ENCODE results near the gene RETSAT.

RETSAT gene

DNA sequence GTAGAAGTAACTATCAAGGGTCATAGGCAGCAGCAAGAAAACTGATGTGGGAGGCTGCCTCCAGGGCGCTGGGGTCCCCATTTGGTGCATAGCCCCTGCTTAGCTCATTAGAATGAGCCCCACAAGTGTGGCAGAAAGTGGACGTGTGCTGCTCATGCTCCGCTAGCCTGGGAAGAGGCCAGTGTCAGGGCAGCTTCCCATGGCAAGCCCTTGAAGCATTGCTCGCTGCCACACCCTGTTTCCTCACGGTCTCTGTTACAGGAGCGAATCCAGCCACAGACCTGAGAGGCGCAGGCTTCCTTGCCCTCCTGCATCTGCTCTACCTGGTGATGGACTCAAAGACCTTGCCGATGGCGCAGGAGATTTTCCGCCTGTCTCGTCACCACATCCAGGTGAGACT, 22.8 kb upstream of the RETSAT start:
- Histone ChIP-seq H4K5ac (ENCODE audit: low read length) (no peak overlapping the region), H3K4me2 (ENCODE audit: low read length) (no peak overlapping the region), H2AK5ac (ENCODE audit: low read length) (no peak overlapping the region), H3K27me3 (ENCODE audit: insufficient read depth, low read length, poor library complexity) (no peaks in the 10 kb centered on the region), H3K9ac (ENCODE audit: low read length) (no peak overlapping the region), H3K23ac (ENCODE audit: low read length) (no peak overlapping the region), H3K4me3 (ENCODE audit: low read length) (no peak overlapping the region), H3K79me2 (ENCODE audit: control insufficient read depth, insufficient read depth, low read length) (no peaks in the 10 kb centered on the region), H3K4ac (ENCODE audit: low read depth, low read length) (no peak overlapping the region), H3K18ac (ENCODE audit: low read length) (no peak overlapping the region), H2BK15ac (replicated peaks; ENCODE audit: low read depth) (no peak overlapping the region), H3K56ac (ENCODE audit: low read length) (peak overlapping the region; percentile 43), H2BK5ac (ENCODE audit: low read length) (no peak overlapping the region), H4K8ac (ENCODE audit: low read depth, low read length) (no peak overlapping the region), H3K4me1 (ENCODE audit: control insufficient read depth, low read depth, low read length) (no peaks in the 10 kb centered on the region), H3K27ac (ENCODE audit: low read depth, low read length) (no peak overlapping the region), H3K36me3 (ENCODE audit: control insufficient read depth, insufficient read depth, low read length) (no peaks in the 10 kb centered on the region), H2BK120ac (ENCODE audit: low read depth, low read length) (no peak overlapping the region), H3K79me1 (ENCODE audit: low read length) (no peaks in the 10 kb centered on the region)
- WGBS (ENCODE audit: extremely low coverage, insufficient coverage, low lambda C conversion rate), result no CpG with 5 or more reads among the region's 11 CpGs
- no peak for DNase-seq

DNA sequence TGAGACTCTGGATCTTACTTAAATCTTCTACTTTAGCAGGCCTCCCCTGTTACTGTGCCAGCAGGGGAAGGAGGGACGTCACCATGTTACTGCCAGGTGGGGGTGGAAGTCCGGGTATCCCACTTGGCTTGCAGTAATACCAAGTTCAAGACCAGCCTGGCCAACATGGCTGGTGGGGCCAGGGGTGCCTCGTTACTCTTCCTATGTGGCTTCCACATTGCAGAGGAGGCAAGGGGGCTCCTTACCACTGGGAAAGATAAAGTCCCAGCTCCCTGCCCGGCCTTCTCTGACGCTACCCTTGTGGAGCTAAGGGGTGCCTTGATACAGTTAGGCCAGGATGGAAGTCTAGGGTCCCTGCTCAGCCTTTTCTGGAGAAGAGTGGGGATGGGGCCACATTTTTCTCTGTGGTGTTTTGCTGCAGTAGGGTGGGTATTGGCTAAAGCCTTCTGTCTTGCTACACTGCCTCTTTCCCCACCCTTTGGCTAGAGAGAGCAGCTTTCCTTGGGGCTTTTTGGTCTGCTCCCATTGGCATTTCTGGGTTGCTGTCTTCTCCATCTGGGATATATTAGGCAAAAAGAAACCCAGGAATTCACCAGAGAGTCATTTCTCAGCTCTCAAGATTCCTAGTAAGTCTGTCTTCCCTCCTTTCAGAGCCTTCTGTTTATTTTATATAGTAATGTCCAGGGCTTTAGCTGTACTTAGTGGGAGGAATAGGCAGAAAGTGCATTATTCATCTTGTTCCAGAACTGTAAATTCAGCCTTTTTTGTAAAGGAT, 22.1 kb upstream of the RETSAT start:
- H3K27me3 ChIP-seq (ENCODE audit: insufficient read depth, low read length, poor library complexity), result no peaks in the 10 kb centered on the region
- no peak overlapping the region for H3K4me3 ChIP-seq (ENCODE audit: low read length)
- H2BK120ac ChIP-seq (ENCODE audit: low read depth, low read length), result no peak overlapping the region
- H3K4me1 ChIP-seq (ENCODE audit: control insufficient read depth, low read depth, low read length), result no peaks in the 10 kb centered on the region
- H2BK15ac ChIP-seq (replicated peaks; ENCODE audit: low read depth), result no peak overlapping the region
- no peak overlapping the region for H4K5ac ChIP-seq (ENCODE audit: low read length)
- no peak overlapping the region for H3K56ac ChIP-seq (ENCODE audit: low read length)
- H3K36me3 ChIP-seq (ENCODE audit: control insufficient read depth, insufficient read depth, low read length), result no peaks in the 10 kb centered on the region
- H4K8ac ChIP-seq (ENCODE audit: low read depth, low read length), result no peak overlapping the region
- no peaks in the 10 kb centered on the region for H3K79me1 ChIP-seq (ENCODE audit: low read length)
- DNase-seq, result no peak
- H3K9ac ChIP-seq (ENCODE audit: low read length), result no peak overlapping the region
- H2BK5ac ChIP-seq (ENCODE audit: low read length), result no peak overlapping the region
- no CpG with 5 or more reads among the region's 5 CpGs for WGBS (ENCODE audit: extremely low coverage, insufficient coverage, low lambda C conversion rate)
- no peak overlapping the region for H2AK5ac ChIP-seq (ENCODE audit: low read length)
- no peak overlapping the region for H3K23ac ChIP-seq (ENCODE audit: low read length)
- H3K27ac ChIP-seq (ENCODE audit: low read depth, low read length), result no peak overlapping the region
- no peak overlapping the region for H3K4ac ChIP-seq (ENCODE audit: low read depth, low read length)
- H3K79me2 ChIP-seq (ENCODE audit: control insufficient read depth, insufficient read depth, low read length), result no peaks in the 10 kb centered on the region
- no peak overlapping the region for H3K18ac ChIP-seq (ENCODE audit: low read length)
- no peak overlapping the region for H3K4me2 ChIP-seq (ENCODE audit: low read length)

DNA sequence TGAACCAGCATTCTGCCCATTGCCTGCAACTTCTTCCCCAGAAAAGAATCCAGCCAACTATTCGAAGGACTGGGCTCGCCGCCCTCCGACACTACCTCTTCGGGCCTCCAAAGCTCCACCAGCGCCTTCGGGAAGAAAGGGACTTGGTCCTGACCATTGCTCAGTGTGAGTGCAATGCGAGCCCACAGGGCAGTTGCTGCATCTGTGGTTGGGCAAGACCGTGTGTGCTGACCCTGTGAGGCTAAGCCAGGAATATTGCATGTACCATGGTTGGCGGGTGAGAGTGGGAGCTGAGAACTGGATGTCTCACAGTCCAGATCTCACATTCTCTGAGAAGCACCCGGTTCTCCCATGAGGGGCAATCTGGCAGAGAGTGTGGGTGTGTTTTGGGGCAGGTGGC, 16.7 kb upstream of the RETSAT start:
- Histone ChIP-seq H3K4ac (ENCODE audit: low read depth, low read length) (no peak overlapping the region), H2BK5ac (ENCODE audit: low read length) (no peak overlapping the region), H3K27me3 (ENCODE audit: insufficient read depth, low read length, poor library complexity) (no peaks in the 10 kb centered on the region), H4K5ac (ENCODE audit: low read length) (no peak overlapping the region), H4K8ac (ENCODE audit: low read depth, low read length) (no peak overlapping the region), H2AK5ac (ENCODE audit: low read length) (no peak overlapping the region), H3K36me3 (ENCODE audit: control insufficient read depth, insufficient read depth, low read length) (no peaks in the 10 kb centered on the region), H3K79me1 (ENCODE audit: low read length) (no peaks in the 10 kb centered on the region), H2BK15ac (replicated peaks; ENCODE audit: low read depth) (no peak overlapping the region), H3K4me3 (ENCODE audit: low read length) (no peak overlapping the region), H3K4me1 (ENCODE audit: control insufficient read depth, low read depth, low read length) (no peaks in the 10 kb centered on the region), H3K23ac (ENCODE audit: low read length) (no peak overlapping the region), H3K18ac (ENCODE audit: low read length) (no peak overlapping the region), H3K27ac (ENCODE audit: low read depth, low read length) (no peak overlapping the region), H2BK120ac (ENCODE audit: low read depth, low read length) (no peak overlapping the region), H3K56ac (ENCODE audit: low read length) (no peak overlapping the region), H3K4me2 (ENCODE audit: low read length) (no peak overlapping the region), H3K9ac (ENCODE audit: low read length) (no peak overlapping the region), H3K79me2 (ENCODE audit: control insufficient read depth, insufficient read depth, low read length) (no peaks in the 10 kb centered on the region)
- WGBS (ENCODE audit: extremely low coverage, insufficient coverage, low lambda C conversion rate), result no CpG with 5 or more reads among the region's 11 CpGs
- no peak for DNase-seq

DNA sequence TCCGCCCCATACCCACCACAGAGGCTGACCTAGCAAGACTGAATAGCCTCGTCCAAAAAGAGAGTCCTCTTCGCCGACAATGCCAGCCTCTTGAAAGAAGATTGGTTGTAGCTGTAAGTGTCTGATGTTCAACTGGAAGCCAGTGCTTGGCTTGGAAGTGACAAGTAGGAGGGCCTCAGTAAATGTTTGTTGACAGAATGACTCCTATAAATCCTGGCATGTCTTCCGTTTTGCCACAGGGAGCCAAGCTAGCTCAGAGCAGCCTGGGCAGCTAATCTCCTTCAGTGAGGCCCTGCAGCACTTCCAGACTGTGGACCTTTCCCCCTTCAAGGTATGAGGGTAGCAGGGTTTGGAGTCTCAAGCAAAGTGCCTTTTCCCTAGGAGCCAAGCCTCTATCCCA, 15.2 kb upstream of the RETSAT start:
- H2BK15ac ChIP-seq (replicated peaks; ENCODE audit: low read depth), result no peak overlapping the region
- no peak overlapping the region for H3K4me3 ChIP-seq (ENCODE audit: low read length)
- H3K9ac ChIP-seq (ENCODE audit: low read length), result no peak overlapping the region
- H3K4me2 ChIP-seq (ENCODE audit: low read length), result no peak overlapping the region
- no peak overlapping the region for H3K18ac ChIP-seq (ENCODE audit: low read length)
- no peak overlapping the region for H4K5ac ChIP-seq (ENCODE audit: low read length)
- no peak overlapping the region for H2BK120ac ChIP-seq (ENCODE audit: low read depth, low read length)
- H2AK5ac ChIP-seq (ENCODE audit: low read length), result no peak overlapping the region
- no peak overlapping the region for H3K4ac ChIP-seq (ENCODE audit: low read depth, low read length)
- H2BK5ac ChIP-seq (ENCODE audit: low read length), result no peak overlapping the region
- no peak overlapping the region for H3K23ac ChIP-seq (ENCODE audit: low read length)
- no peak for DNase-seq
- no peak overlapping the region for H4K8ac ChIP-seq (ENCODE audit: low read depth, low read length)
- no peaks in the 10 kb centered on the region for H3K4me1 ChIP-seq (ENCODE audit: control insufficient read depth, low read depth, low read length)
- no peak overlapping the region for H3K56ac ChIP-seq (ENCODE audit: low read length)
- H3K79me1 ChIP-seq (ENCODE audit: low read length), result no peaks in the 10 kb centered on the region
- H3K27me3 ChIP-seq (ENCODE audit: insufficient read depth, low read length, poor library complexity), result no peaks in the 10 kb centered on the region
- no peaks in the 10 kb centered on the region for H3K36me3 ChIP-seq (ENCODE audit: control insufficient read depth, insufficient read depth, low read length)
- WGBS (ENCODE audit: extremely low coverage, insufficient coverage, low lambda C conversion rate), result no CpG with 5 or more reads among the region's 5 CpGs
- H3K79me2 ChIP-seq (ENCODE audit: control insufficient read depth, insufficient read depth, low read length), result no peaks in the 10 kb centered on the region
- no peak overlapping the region for H3K27ac ChIP-seq (ENCODE audit: low read depth, low read length)

DNA sequence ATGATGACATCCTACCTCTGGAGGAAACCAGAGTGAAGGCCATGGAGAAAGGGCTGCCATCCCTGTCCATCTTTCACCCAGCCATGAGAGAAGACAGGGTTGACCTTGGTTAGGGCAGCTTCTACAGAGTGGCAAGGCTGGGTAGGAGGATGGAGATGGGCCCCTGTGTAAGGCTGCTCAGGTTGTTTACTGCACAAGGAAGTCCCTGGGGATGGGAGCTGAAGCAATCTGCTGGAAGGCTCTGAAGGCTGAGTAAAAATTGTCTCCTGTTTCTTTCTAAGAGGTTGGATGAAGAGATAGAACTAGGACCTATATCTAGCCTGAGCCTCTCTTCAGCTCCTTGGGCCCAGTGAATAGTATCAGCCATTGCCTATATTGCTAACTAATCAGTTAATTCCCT, 14.6 kb upstream of the RETSAT start:
- Histone ChIP-seq H4K8ac (ENCODE audit: low read depth, low read length) (no peak overlapping the region), H2BK15ac (replicated peaks; ENCODE audit: low read depth) (no peak overlapping the region), H3K23ac (ENCODE audit: low read length) (no peak overlapping the region), H3K4ac (ENCODE audit: low read depth, low read length) (no peak overlapping the region), H3K27ac (ENCODE audit: low read depth, low read length) (no peak overlapping the region), H3K79me1 (ENCODE audit: low read length) (no peaks in the 10 kb centered on the region), H3K79me2 (ENCODE audit: control insufficient read depth, insufficient read depth, low read length) (no peaks in the 10 kb centered on the region), H4K5ac (ENCODE audit: low read length) (no peak overlapping the region), H2BK120ac (ENCODE audit: low read depth, low read length) (no peak overlapping the region), H3K27me3 (ENCODE audit: insufficient read depth, low read length, poor library complexity) (no peaks in the 10 kb centered on the region), H3K4me3 (ENCODE audit: low read length) (no peak overlapping the region), H3K56ac (ENCODE audit: low read length) (no peak overlapping the region), H3K9ac (ENCODE audit: low read length) (no peak overlapping the region), H3K4me1 (ENCODE audit: control insufficient read depth, low read depth, low read length) (no peaks in the 10 kb centered on the region), H3K4me2 (ENCODE audit: low read length) (no peak overlapping the region), H3K18ac (ENCODE audit: low read length) (no peak overlapping the region), H2AK5ac (ENCODE audit: low read length) (no peak overlapping the region), H2BK5ac (ENCODE audit: low read length) (no peak overlapping the region), H3K36me3 (ENCODE audit: control insufficient read depth, insufficient read depth, low read length) (no peaks in the 10 kb centered on the region)
- no peak for DNase-seq

DNA sequence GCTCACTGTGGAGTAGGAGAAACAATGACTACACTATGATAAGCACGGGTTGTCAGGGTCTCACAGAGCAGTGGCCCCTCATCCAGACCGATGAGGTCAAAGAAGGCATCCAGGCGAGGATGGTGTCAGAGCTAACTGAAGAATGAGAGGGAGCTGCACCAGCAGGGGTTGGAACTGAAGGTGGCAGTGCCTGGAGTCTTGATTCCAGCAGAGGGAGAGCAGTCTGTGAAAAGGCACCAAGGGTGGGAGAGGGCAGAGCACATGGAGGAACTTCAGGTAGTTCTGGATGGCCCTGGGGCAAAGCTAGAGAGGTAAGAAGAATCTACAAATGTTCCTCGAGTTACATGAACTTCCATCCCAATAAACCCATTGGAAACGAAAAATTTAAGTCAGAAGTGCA, 12.9 kb upstream of the RETSAT start:
- Histone ChIP-seq H3K79me1 (ENCODE audit: low read length) (no peaks in the 10 kb centered on the region), H3K4me3 (ENCODE audit: low read length) (no peak overlapping the region), H3K36me3 (ENCODE audit: control insufficient read depth, insufficient read depth, low read length) (no peaks in the 10 kb centered on the region), H2AK5ac (ENCODE audit: low read length) (no peak overlapping the region), H3K4ac (ENCODE audit: low read depth, low read length) (no peak overlapping the region), H3K4me2 (ENCODE audit: low read length) (no peak overlapping the region), H4K5ac (ENCODE audit: low read length) (no peak overlapping the region), H3K4me1 (ENCODE audit: control insufficient read depth, low read depth, low read length) (no peaks in the 10 kb centered on the region), H3K23ac (ENCODE audit: low read length) (no peak overlapping the region), H2BK120ac (ENCODE audit: low read depth, low read length) (no peak overlapping the region), H3K18ac (ENCODE audit: low read length) (no peak overlapping the region), H3K79me2 (ENCODE audit: control insufficient read depth, insufficient read depth, low read length) (no peaks in the 10 kb centered on the region), H3K27ac (ENCODE audit: low read depth, low read length) (no peak overlapping the region), H4K8ac (ENCODE audit: low read depth, low read length) (no peak overlapping the region), H3K27me3 (ENCODE audit: insufficient read depth, low read length, poor library complexity) (no peaks in the 10 kb centered on the region), H3K9ac (ENCODE audit: low read length) (no peak overlapping the region), H2BK5ac (ENCODE audit: low read length) (no peak overlapping the region), H3K56ac (ENCODE audit: low read length) (peak overlapping the region; percentile 17), H2BK15ac (replicated peaks; ENCODE audit: low read depth) (no peak overlapping the region)
- no CpG with 5 or more reads among the region's 5 CpGs for WGBS (ENCODE audit: extremely low coverage, insufficient coverage, low lambda C conversion rate)
- DNase-seq, result peak; percentile 36
